Activated T-helper 9 cell treated with anti-CD3 and anti-CD28 coated beads, Interleukin-2, amount 50 U/mL, for 16 hours (primary cell): ENCODE results near the gene MEIOB.
"Not testable (repeated sequence)": the region's sequence is repeated elsewhere in the genome, so short reads cannot be mapped to it uniquely, and the experiment has no call there.

Source experiments
- DNase-seq: peaks from one replicate; pipeline ENCODE4 v3.0.0-alpha.2; 2020; ENCODE audit warnings: low read depth

MEIOB gene

GRCh38 chr16:1907226-1907860 is 35.4 kb upstream of the MEIOB start:
- DNase-seq = no peak

GRCh38 chr16:1906846-1907165 is 34.8 kb upstream of the MEIOB start:
- no peak for DNase-seq

GRCh38 chr16:1906055-1906845 is 34.3 kb upstream of the MEIOB start:
- no peak for DNase-seq

GRCh38 chr16:1903845-1904840 is 32.2 kb upstream of the MEIOB start:
- DNase-seq = no peak

GRCh38 chr16:1903220-1903574 is 31.2 kb upstream of the MEIOB start:
- DNase-seq = no peak

GRCh38 chr16:1902547-1903219 is 30.7 kb upstream of the MEIOB start:
- no peak for DNase-seq

- no peak for DNase-seq
Measured at GRCh38 chr16:1900452-1900774, 28.4 kb upstream of the MEIOB start.

GRCh38 chr16:1899641-1900451 is 27.9 kb upstream of the MEIOB start:
- no peak for DNase-seq

GRCh38 chr16:1897692-1898091 is 25.7 kb upstream of the MEIOB start:
- DNase-seq = not testable (repeated sequence)

- no peak for DNase-seq
Measured at GRCh38 chr16:1895949-1896675, 24.1 kb upstream of the MEIOB start.

- no peak for DNase-seq
Measured at GRCh38 chr16:1895068-1895467, 23.1 kb upstream of the MEIOB start.

GRCh38 chr16:1890708-1891050 is 18.7 kb upstream of the MEIOB start:
- no peak for DNase-seq

GRCh38 chr16:1890024-1890707 is 18.2 kb upstream of the MEIOB start:
- DNase-seq = no peak

GRCh38 chr16:1887711-1888354 is 15.9 kb upstream of the MEIOB start:
- DNase-seq = no peak

GRCh38 chr16:1884889-1885288 is 12.9 kb upstream of the MEIOB start:
- DNase-seq = no peak

- DNase-seq = no peak
Measured at GRCh38 chr16:1884155-1884760, 12.3 kb upstream of the MEIOB start.

GRCh38 chr16:1881172-1881571 is 9.2 kb upstream of the MEIOB start:
- DNase-seq = not testable (repeated sequence)

- no peak for DNase-seq
Measured at GRCh38 chr16:1879477-1879876, 7.5 kb upstream of the MEIOB start.

GRCh38 chr16:1878256-1878655 is 6.3 kb upstream of the MEIOB start:
- no peak for DNase-seq
